ENCODE measurements around the gene MAGEA10. TPM values are rescaled to one million over a fixed set of nuclear protein-coding genes. Genes with fewer than 3 reads are reported as not detected.
"Not testable (repeated sequence)": the region's sequence is repeated elsewhere in the genome, so short reads cannot be mapped to it uniquely, and the experiment has no call there.

The MAGEA10 gene
- total RNA-seq, 4 donors from 2014 or later = not detected

GRCh38 chrX:152137771-152138387 lies 498 bp downstream of the MAGEA10 start:
- no peak overlapping the region for H3K4me3 ChIP-seq
- H3K4me1 ChIP-seq = no peaks in the 10 kb centered on the region
- no peak for TF ChIP-seq EP300 (IDR thresholded peaks at IDR 0.05; ENCODE audit: low read depth)
- no peak for TF ChIP-seq POLR2AphosphoS5 (IDR thresholded peaks at IDR 0.05)
- TF ChIP-seq POLR2A (IDR thresholded peaks at IDR 0.05) = no peak
- TF ChIP-seq CTCF (IDR thresholded peaks at IDR 0.05) = no peak
- H3K9me3 ChIP-seq = no peaks in the 10 kb centered on the region
- intact Hi-C loops (cut with DNase I; ENCODE audit: low total_unique reads) (no loop called here), in situ Hi-C loops (cut with MboI; ENCODE audit: low pct_ligation_motif_present in 1 of 4, low pct_unique_long_range_greater_than_20kb in 1 of 4, low sequenced_read_pairs in 3 of 4) (no loop called here)
- no peak overlapping the region for H3K27ac ChIP-seq
- no peak for DNase-seq
- H3K36me3 ChIP-seq = no peaks in the 10 kb centered on the region
- WGBS, 2 donors (ENCODE audit: low coverage in 1 of 2) = 91% methylated on average over 26 of the region's 26 CpGs; no CpG with 5 or more reads in 1 of the 2 donors
- H3K27me3 ChIP-seq = no peaks in the 10 kb centered on the region

- H3K27me3 ChIP-seq = no peaks in the 10 kb centered on the region
- TF ChIP-seq CTCF (IDR thresholded peaks at IDR 0.05) = no peak
- no peak for TF ChIP-seq EP300 (IDR thresholded peaks at IDR 0.05; ENCODE audit: low read depth)
- TF ChIP-seq POLR2AphosphoS5 (IDR thresholded peaks at IDR 0.05) = no peak
- no peak for TF ChIP-seq POLR2A (IDR thresholded peaks at IDR 0.05)
- in situ Hi-C loops (cut with MboI; ENCODE audit: low pct_ligation_motif_present in 1 of 4, low pct_unique_long_range_greater_than_20kb in 1 of 4, low sequenced_read_pairs in 3 of 4) = no loop called here
- WGBS, 2 donors (ENCODE audit: low coverage in 1 of 2) = 38% methylated on average over 4 of the region's 4 CpGs; no CpG with 5 or more reads in 1 of the 2 donors
- H3K4me1 ChIP-seq = no peaks in the 10 kb centered on the region
- intact Hi-C loops (cut with DNase I; ENCODE audit: low total_unique reads) = no loop called here
- no peaks in the 10 kb centered on the region for H3K36me3 ChIP-seq
- no peaks in the 10 kb centered on the region for H3K9me3 ChIP-seq
- no peak overlapping the region for H3K4me3 ChIP-seq
- H3K27ac ChIP-seq = no peak overlapping the region
- no peak for DNase-seq
These were observed 2.1 kb downstream of the MAGEA10 start for GRCh38 chrX:152136312-152136711.

GRCh38 chrX:152131525-152131924 lies 6.9 kb downstream of the MAGEA10 start:
- no peaks in the 10 kb centered on the region for H3K9me3 ChIP-seq
- in situ Hi-C loops (cut with MboI; ENCODE audit: low pct_ligation_motif_present in 1 of 4, low pct_unique_long_range_greater_than_20kb in 1 of 4, low sequenced_read_pairs in 3 of 4) = no loop called here
- TF ChIP-seq POLR2AphosphoS5 (IDR thresholded peaks at IDR 0.05) = no peak
- no peak for TF ChIP-seq CTCF (IDR thresholded peaks at IDR 0.05)
- TF ChIP-seq EP300 (IDR thresholded peaks at IDR 0.05; ENCODE audit: low read depth) = no peak

GRCh38 chrX:152129069-152129844 lies 9.1 kb downstream of the MAGEA10 start:
- intact Hi-C loops (cut with DNase I; ENCODE audit: low total_unique reads); H3K4me1 ChIP-seq; H3K9me3 ChIP-seq; H3K27me3 ChIP-seq; H3K4me3 ChIP-seq; H3K27ac ChIP-seq; H3K36me3 ChIP-seq; DNase-seq; in situ Hi-C loops (cut with MboI; ENCODE audit: low pct_ligation_motif_present in 1 of 4, low pct_unique_long_range_greater_than_20kb in 1 of 4, low sequenced_read_pairs in 3 of 4): not testable (repeated sequence)
- 66% methylated on average over 4 of the region's 4 CpGs; no CpG with 5 or more reads in 1 of the 2 donors for WGBS, 2 donors (ENCODE audit: low coverage in 1 of 2)

More at GRCh38 chrX:152131525-152131924, 6.9 kb downstream of the MAGEA10 start:
- Histone ChIP-seq H3K27me3 (no peaks in the 10 kb centered on the region), H3K4me3 (no peak overlapping the region), H3K4me1 (no peaks in the 10 kb centered on the region), H3K27ac (no peak overlapping the region), H3K36me3 (no peaks in the 10 kb centered on the region)
- intact Hi-C loops (cut with DNase I; ENCODE audit: low total_unique reads) = no loop called here
- WGBS, 2 donors (ENCODE audit: low coverage in 1 of 2) = 57% methylated on average over 1 of the region's 1 CpG; no CpG with 5 or more reads in 1 of the 2 donors
- DNase-seq = no peak

Data from transverse colon (tissue), 4 donors.